IPS-18c (cell line): Measurements from ENCODE around the gene NBPF6.
"Not testable (repeated sequence)": the region's sequence is repeated elsewhere in the genome, so short reads cannot be mapped to it uniquely, and the experiment has no call there.

Experiments used
- H3K4me3 ChIP-seq: 2 replicates; pipeline ENCODE4 v1.7.0; 2013; ENCODE audit warnings: low read depth, mild to moderate bottlenecking, low read length, moderate library complexity; ENCODE audit not compliant: insufficient read depth
- H3K9me3 ChIP-seq: one replicate; pipeline ENCODE4 v1.6.1; 2013; ENCODE audit warnings: mild to moderate bottlenecking, low read length, moderate library complexity; ENCODE audit not compliant: control insufficient read depth, insufficient read depth

Gene NBPF6

GRCh38 chr1:108450043-108450442 is at the start of gene NBPF6:
Gene NBPF6, plus strand, starts transcription at chr1:108450343. Its CDS starts 259 bp downstream, at chr1:108450602.
- not testable (repeated sequence) for H3K9me3 ChIP-seq, H3K4me3 ChIP-seq

- H3K9me3 ChIP-seq, H3K4me3 ChIP-seq: not testable (repeated sequence)
These were observed 38.9 kb upstream of the NBPF6 start for GRCh38 chr1:108411098-108411833.

- H3K4me3 ChIP-seq, H3K9me3 ChIP-seq: not testable (repeated sequence)
These were observed 30.0 kb upstream of the NBPF6 start for GRCh38 chr1:108420129-108420528.

GRCh38 chr1:108421061-108421916 is 28.9 kb upstream of the NBPF6 start:
- not testable (repeated sequence) for H3K4me3 ChIP-seq, H3K9me3 ChIP-seq

- H3K4me3 ChIP-seq, H3K9me3 ChIP-seq: not testable (repeated sequence)
These were observed 23.3 kb upstream of the NBPF6 start for GRCh38 chr1:108426877-108427276.

GRCh38 chr1:108432002-108432401 is 18.1 kb upstream of the NBPF6 start:
- not testable (repeated sequence) for H3K4me3 ChIP-seq, H3K9me3 ChIP-seq

GRCh38 chr1:108433404-108433803 is 16.7 kb upstream of the NBPF6 start:
- H3K4me3 ChIP-seq, H3K9me3 ChIP-seq: not testable (repeated sequence)

- not testable (repeated sequence) for H3K4me3 ChIP-seq, H3K9me3 ChIP-seq
These were observed 11.6 kb upstream of the NBPF6 start for GRCh38 chr1:108438536-108438935.

GRCh38 chr1:108454521-108454920 is 4.4 kb downstream of the NBPF6 start:
- not testable (repeated sequence) for H3K4me3 ChIP-seq, H3K9me3 ChIP-seq

- H3K9me3 ChIP-seq, H3K4me3 ChIP-seq: not testable (repeated sequence)
These were observed 8.5 kb downstream of the NBPF6 start for GRCh38 chr1:108458661-108459060.

- not testable (repeated sequence) for H3K4me3 ChIP-seq, H3K9me3 ChIP-seq
These were observed 11.6 kb downstream of the NBPF6 start for GRCh38 chr1:108461758-108462157.

GRCh38 chr1:108463962-108464361 is 13.8 kb downstream of the NBPF6 start:
- H3K4me3 ChIP-seq, H3K9me3 ChIP-seq: not testable (repeated sequence)

GRCh38 chr1:108466166-108466565 is 16.0 kb downstream of the NBPF6 start:
- H3K4me3 ChIP-seq, H3K9me3 ChIP-seq: not testable (repeated sequence)

GRCh38 chr1:108467155-108467554 is 17.0 kb downstream of the NBPF6 start:
- H3K4me3 ChIP-seq, H3K9me3 ChIP-seq: not testable (repeated sequence)

- not testable (repeated sequence) for H3K4me3 ChIP-seq, H3K9me3 ChIP-seq
These were observed 20.6 kb downstream of the NBPF6 start for GRCh38 chr1:108470750-108471149.

GRCh38 chr1:108474516-108474915 is 24.4 kb downstream of the NBPF6 start:
- not testable (repeated sequence) for H3K9me3 ChIP-seq, H3K4me3 ChIP-seq

- H3K4me3 ChIP-seq = no peak overlapping the region
- no peaks in the 10 kb centered on the region for H3K9me3 ChIP-seq
These were observed 28.4 kb downstream of the NBPF6 start for GRCh38 chr1:108478429-108479015.

- Histone ChIP-seq H3K4me3 (no peak overlapping the region), H3K9me3 (peaks cover 8% of the 10 kb centered on the region)
These were observed 32.6 kb downstream of the NBPF6 start for GRCh38 chr1:108482708-108483107.
